NB4 (cell line): Measurements from ENCODE around the gene CAPN14.

Experiments used
- POLR2A ChIP-seq: IDR thresholded peaks from 2 replicates; pipeline ENCODE4 v1.6.1; 2011; ENCODE audit warnings: mild to moderate bottlenecking; ENCODE audit not compliant: insufficient read length; ENCODE audit errors: extremely low read depth
- TF ChIP-seq, protein P1 (sequence below): IDR thresholded peaks from one replicate; pipeline ENCODE4 v1.5.1; 2012; ENCODE audit warnings: low read depth, low read length

DNA sequence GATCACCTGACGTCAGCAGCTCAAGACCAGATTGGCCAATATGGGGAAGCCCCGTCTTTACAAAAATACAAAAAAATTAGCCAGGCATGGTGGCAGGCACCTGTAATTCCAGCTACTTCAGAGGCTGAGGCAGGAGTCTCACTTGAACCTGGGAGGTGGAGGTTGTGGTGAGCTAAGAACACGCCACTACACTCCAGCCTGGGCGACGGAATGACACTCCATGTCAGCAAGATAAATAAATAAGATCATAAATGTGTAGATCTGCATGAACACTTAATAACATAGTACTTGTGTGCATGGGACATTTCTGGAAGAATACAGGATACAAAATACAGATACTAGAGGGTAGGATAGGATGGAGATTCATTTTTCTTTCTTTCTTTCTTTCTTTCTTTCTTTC, 25.7 kb upstream of the CAPN14 start:
- TF ChIP-seq, protein P1, sequence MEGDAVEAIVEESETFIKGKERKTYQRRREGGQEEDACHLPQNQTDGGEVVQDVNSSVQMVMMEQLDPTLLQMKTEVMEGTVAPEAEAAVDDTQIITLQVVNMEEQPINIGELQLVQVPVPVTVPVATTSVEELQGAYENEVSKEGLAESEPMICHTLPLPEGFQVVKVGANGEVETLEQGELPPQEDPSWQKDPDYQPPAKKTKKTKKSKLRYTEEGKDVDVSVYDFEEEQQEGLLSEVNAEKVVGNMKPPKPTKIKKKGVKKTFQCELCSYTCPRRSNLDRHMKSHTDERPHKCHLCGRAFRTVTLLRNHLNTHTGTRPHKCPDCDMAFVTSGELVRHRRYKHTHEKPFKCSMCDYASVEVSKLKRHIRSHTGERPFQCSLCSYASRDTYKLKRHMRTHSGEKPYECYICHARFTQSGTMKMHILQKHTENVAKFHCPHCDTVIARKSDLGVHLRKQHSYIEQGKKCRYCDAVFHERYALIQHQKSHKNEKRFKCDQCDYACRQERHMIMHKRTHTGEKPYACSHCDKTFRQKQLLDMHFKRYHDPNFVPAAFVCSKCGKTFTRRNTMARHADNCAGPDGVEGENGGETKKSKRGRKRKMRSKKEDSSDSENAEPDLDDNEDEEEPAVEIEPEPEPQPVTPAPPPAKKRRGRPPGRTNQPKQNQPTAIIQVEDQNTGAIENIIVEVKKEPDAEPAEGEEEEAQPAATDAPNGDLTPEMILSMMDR = no peak
- no peak for TF ChIP-seq POLR2A
